ENCODE data around the gene MAPK9.

The MAPK9 gene

GRCh38 chr5:180291943-180292831 lies at the start of gene MAPK9:
TSS of gene MAPK9 (minus strand) at chr5:180292083. CDS start at chr5:180280561, 11,522 bp downstream.
- peak; percentile 86 to 97 (median 93) for DNase-seq

DNA sequence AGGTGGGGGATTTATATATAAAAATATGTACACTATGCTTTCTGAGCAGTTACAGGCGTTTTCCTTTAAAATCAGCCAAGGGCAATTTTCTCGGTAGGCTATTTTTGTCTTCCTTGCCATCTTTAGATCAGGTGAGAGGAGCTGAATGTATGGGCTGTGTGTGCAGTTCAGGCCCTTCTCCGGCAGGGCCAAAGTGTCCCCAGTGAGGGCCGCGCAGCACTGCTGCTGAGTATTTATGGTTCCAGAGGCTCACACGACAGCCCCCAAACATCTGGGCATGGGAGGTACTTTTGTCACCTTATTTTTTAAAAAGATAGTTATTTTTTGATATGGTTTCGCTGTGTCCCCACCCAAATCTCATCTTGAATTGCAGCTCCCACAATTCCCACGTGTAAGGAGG lies 49.7 kb upstream of the MAPK9 start:
- no peak for DNase-seq

DNA sequence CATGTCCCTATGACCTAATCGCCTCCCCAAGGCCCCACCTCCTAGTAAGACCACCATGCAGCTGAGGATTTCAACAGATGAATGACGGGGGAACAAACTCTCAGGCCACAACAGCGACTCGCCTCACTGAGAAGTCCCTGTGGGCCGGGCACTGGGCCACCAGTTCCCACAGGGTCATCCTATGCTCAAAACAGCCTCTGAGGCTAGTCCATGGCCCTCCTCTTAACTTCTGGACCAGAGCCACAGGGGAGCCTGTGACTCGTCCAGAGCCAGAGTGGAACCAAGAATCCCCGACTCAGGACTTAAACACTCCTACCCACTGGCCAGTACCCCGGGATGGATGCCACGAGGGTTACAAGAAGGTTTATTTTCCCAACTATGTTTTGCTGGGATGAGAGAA lies 49.0 kb upstream of the MAPK9 start:
- DNase-seq = peak in 2 of 3 donors; percentile 26 to 34

- DNase-seq = no peak
Measured at GRCh38 chr5:180339583-180340183, 47.8 kb upstream of the MAPK9 start.

DNA sequence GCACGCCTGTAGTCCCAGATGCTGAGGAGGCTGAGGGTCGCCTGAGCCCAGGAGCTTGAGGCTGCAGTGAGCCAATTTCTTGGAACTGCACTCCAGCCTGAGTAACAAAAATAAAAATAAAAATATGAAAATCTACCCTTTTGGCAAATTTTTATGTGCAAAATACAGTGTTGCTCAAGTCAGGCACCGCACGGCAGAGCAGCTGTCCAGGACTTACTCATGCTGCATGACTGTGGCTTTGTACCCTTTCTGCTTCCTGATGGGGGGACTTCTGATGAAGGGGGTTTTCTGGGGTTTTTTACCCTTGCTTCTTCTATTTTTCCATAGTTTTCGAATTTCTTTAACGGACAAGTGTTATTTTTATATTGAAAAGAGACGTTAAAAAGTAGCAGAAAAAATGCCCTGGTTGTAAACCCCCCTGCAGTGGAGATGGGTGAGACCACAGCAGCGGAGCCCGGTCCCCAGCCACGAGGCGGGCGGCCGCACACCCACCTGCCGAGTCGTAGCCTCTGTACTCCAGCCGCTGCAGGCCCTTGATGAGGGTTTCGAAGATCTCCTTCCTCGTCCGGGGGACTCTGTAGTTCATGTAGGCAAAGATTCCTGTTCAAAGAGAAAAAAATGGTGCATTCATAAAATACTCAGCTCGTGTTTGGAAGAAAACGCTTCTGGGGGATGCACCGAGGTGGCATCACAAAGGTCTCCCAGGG lies 46.3 kb upstream of the MAPK9 start:
- peak; percentile 28 to 71 (median 59) for DNase-seq

DNA sequence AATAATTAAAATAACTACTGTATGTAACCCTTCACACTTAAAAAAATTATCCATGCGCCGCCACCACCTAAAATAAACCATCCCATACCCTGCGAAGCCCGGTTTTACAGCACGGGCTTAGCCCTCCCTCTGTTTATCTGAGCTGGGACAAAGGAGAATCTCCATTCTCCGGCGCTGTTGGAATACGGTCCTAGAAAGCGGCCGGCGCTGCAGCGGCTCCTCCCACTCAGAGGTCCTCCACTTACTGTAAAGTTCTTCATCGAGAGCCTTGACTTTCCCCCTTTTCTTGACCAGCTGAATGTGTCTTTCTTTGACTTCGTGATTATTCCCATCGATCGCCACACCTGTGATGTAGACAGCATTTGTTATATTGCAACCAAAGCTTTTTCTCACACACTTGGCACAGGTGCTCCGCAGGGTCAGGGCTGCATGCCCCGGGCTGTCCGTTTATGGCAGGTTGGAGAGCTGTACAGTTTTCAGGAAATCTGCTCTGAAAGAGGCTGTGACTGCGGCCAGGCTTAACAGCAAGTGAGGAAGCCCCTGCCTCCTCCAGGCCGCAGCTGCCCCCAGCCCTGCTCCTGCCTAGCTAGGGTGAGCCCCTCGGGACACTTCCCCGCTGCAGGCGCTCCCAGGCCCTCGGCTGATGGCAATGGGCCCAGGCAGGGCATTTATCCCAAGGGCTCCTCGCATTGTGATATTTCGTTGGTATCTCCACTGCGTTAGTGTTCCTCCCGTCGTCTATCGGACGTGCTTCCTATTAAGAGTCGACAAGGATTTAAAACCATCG lies 44.5 kb upstream of the MAPK9 start:
- DNase-seq = no peak

DNA sequence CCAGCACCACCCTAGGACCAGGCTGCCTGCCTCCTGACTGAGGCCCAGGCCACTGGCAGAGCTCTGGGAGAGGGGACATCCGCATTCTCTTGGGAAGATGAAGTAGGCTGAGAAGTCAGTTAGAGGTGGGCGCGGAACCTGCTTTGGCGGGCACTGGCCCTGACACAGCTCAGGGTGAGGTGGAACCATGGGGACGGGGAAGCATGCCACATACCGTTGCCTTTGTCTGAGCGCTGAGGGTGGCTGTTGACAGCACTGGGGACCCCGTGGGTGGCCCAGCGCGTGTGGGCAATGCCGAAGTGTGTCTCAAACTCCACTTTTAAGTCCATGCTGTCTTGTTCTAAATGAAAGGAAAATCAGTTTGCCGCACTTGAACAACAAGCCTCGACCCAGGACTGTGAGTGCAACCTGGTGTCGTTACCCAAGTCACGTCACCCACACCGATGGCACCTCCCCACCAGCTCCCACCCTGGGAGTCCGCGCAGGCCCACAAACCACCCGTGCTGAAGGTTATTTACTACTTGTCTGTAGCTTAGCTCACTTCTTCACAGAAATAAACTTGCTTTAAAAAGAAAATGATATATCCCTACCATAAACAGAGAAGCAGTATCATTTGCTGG lies 43.8 kb upstream of the MAPK9 start:
- DNase-seq = no peak

DNA sequence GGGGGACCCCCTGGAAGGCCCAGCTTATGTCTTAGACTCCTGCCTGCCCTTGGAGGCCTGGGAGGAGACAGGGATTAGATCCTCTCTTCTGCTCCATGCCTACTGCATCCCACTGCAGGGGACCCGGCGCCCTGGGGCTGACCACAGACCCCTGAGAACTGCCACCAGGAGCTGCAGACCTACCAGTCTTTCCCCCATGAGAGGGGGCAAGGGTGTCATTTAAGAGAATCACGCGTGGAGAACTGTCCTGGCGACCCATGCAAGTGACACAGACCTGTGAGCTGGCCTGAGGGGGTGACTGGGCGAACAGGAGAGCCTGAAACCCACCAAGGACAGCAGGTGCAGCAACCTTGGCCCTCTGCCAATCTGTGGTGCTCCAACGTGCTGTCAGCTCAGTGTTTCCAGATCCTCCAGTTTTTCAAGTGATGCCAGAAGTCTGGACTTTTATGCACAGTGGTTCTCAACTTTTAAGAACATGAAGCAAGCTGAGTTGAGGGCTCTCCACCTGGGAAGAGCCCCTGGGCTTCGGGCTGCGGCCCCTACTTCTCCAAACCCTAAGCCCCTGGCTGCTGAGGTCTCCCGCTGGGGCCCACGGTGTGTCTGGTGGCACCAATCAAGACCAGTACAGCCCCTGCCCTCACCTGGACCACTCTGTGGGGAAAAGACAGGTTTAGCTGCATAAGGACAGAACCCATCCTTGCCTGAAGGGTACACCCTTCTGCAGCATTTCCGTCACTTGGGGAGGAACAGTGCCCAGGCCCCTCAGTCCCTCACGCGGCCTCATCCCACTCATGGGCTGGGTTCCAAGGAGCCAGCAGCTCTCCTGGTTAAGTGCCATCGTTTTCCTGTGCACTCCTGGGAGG lies 43.1 kb upstream of the MAPK9 start:
- DNase-seq = no peak

- DNase-seq = no peak
Measured at GRCh38 chr5:180334176-180334575, 42.3 kb upstream of the MAPK9 start.

GRCh38 chr5:180333661-180334060 lies 41.8 kb upstream of the MAPK9 start:
- DNase-seq = peak; percentile 70 to 87 (median 82)

DNA sequence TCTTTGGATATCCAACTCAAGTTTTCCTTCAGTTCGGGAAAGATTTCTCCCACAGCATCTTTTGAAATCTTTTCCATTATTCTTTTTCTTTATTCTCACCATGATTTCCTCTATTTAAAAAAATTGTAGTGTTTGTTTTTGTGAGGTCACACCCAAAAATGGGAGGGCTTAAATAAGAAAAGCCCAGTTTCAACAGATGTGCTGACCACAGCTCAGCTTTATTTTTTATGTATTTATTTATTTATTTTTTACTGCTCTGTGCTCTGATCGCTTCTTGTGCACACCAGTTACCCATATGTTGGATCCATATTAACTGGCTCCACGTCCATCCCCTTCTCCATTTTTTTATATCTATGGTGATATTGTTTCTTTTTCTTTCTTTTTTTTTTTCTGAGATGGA lies 41.0 kb upstream of the MAPK9 start:
- DNase-seq = no peak

DNA sequence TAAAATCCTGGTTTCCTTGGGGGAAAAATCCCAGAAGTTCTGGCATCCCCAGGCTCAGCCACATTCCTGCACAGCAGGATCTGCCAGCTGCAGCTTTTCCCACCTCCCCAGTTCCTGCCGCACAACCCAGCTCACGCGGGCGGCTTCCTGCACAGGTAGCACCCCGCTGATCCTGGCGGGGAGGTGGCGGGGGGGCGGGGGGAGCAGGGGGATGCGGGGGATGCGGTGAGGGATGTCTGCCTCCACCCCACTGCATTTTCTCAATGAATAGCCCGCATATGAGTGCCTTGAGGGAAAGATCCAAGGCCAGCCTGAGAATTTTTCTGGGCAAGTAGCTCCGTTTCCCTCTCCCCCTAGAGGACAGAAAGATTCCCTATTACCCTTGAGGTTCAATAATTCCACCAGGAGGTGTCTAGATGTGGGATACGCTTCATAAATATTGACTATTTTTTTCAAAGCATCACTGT lies 40.2 kb upstream of the MAPK9 start:
- DNase-seq = no peak

- DNase-seq = no peak
Measured at GRCh38 chr5:180331647-180331950, 39.7 kb upstream of the MAPK9 start.

DNA sequence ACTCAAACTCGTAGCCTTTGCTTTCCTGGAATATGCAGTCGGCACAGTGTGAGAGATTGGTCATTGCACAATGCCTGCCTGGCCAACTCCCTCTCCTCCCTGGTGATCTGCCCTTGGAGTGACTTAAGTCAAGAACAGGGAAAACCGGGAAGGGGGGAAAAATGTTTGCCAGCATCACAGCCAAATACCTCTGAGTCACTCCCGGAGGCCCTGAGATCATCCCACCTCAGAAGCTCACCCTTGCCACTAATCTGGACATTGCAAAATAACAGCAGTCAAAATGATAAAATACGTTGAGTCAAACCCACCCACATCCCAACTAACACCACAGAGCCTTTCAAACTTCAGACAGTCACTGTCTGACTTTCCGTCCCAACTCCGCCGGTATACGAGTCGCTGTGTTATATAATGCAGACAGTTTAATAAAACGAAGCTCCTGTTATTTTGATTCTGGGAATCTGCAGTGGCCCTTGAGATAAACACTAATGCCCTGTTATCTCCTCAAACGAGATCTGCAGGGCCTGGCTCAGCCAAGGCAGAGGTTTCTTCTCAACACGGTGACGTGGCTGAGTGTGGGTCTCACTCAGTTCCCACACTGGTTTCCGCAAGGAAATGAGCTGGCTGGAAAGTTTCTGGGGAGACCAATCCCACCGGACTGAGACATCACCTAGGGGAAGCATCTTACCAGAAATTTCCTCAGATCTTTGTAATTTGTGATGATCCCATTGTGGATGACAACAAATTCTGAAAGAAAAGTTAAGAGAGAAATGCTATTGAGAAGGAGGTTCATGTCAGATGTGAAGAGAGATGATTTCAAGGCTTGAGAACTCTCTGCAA lies 39.1 kb upstream of the MAPK9 start:
- peak; percentile 31 to 64 (median 50) for DNase-seq

- DNase-seq = no peak
Measured at GRCh38 chr5:180330270-180330648, 38.4 kb upstream of the MAPK9 start.

- DNase-seq = no peak
Measured at GRCh38 chr5:180329606-180330269, 37.9 kb upstream of the MAPK9 start.

- DNase-seq = no peak
Measured at GRCh38 chr5:180329138-180329435, 37.2 kb upstream of the MAPK9 start.

- peak; percentile 89 to 95 (median 91) for DNase-seq
Measured at GRCh38 chr5:180328296-180329137, 36.6 kb upstream of the MAPK9 start.

DNA sequence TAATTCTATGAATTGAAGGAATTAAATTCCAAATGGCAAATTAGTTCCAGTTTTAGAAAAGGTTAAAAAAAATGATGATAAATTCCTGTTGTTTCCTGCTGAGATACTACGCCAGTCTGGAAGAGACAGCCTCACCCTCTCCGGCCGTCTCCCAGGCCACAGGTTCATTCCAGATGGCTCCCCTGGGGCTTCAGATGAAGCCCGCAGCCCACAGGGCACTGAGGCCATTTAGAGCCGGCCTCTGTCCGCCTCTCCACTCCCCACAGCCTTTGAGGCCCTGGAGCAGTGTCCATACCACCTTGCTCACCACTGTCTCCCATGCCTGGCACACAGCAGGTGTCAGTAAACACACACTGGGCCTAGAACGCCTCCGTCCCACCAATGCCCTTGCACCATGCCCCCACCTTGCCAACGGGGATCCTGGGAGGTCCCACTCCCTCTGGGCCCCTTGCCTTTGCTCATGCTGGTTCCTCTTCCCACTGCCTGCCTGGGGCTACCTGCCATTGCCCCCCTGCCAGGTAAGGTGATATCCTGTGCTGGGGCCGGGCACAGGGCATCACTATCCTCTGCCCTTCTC lies 35.2 kb upstream of the MAPK9 start:
- no peak for DNase-seq

All from suppressor macrophage treated with lipopolysaccharide for 1 hour (primary cell).